ENCODE measurements around the gene PORCN. TPM values are rescaled to one million over a fixed set of nuclear protein-coding genes. Genes with fewer than 3 reads are reported as not detected.

The PORCN gene
- total RNA-seq, 1 experiment from 2014 or later = 11.9 TPM

GRCh38 chrX:48498374-48498809 is 10.4 kb upstream of the PORCN start:
- Histone ChIP-seq H3K27me3 (replicated peaks; ENCODE audit: insufficient read depth, low read depth, low read length, poor library complexity) (no peaks in the 10 kb centered on the region), H3K9me3 (ENCODE audit: low read depth, low read length, poor library complexity, severe bottlenecking) (no peaks in the 10 kb centered on the region), H3K4me3 (ENCODE audit: low read depth, low read length, poor library complexity, severe bottlenecking) (no peak overlapping the region), H3K4me1 (ENCODE audit: insufficient read depth, low read length, poor library complexity, severe bottlenecking) (no peaks in the 10 kb centered on the region), H3K27ac (ENCODE audit: low read depth, low read length, poor library complexity, severe bottlenecking) (no peak overlapping the region), H3K36me3 (ENCODE audit: insufficient read depth, low read length, poor library complexity, severe bottlenecking) (no peaks in the 10 kb centered on the region)
- DNase-seq (ENCODE audit: low spot score) = no peak
- POLR2A ChIA-PET (ENCODE audit: low non-redundant PET) = no interaction called here
- no TSS peak for BruUV-seq (replicated peaks)
- TF ChIP-seq, protein P1, sequence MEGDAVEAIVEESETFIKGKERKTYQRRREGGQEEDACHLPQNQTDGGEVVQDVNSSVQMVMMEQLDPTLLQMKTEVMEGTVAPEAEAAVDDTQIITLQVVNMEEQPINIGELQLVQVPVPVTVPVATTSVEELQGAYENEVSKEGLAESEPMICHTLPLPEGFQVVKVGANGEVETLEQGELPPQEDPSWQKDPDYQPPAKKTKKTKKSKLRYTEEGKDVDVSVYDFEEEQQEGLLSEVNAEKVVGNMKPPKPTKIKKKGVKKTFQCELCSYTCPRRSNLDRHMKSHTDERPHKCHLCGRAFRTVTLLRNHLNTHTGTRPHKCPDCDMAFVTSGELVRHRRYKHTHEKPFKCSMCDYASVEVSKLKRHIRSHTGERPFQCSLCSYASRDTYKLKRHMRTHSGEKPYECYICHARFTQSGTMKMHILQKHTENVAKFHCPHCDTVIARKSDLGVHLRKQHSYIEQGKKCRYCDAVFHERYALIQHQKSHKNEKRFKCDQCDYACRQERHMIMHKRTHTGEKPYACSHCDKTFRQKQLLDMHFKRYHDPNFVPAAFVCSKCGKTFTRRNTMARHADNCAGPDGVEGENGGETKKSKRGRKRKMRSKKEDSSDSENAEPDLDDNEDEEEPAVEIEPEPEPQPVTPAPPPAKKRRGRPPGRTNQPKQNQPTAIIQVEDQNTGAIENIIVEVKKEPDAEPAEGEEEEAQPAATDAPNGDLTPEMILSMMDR (conservative IDR thresholded peaks at IDR 0.05; ENCODE audit: low read depth, low read length) = no peak
- TF ChIP-seq EZH2 (IDR thresholded peaks at IDR 0.05; ENCODE audit: borderline replicate concordance, low read depth, low read length, poor library complexity, severe bottlenecking) = no peak
- intact Hi-C loops (cut with micrococcal nuclease; ENCODE audit: unreplicated experiment) = loop anchor here (10.0 kb wide), 1 partner anchor 414 kb away; no protein-coding TSS in a partner anchor
- CTCF ChIA-PET = no interaction called here

DNA sequence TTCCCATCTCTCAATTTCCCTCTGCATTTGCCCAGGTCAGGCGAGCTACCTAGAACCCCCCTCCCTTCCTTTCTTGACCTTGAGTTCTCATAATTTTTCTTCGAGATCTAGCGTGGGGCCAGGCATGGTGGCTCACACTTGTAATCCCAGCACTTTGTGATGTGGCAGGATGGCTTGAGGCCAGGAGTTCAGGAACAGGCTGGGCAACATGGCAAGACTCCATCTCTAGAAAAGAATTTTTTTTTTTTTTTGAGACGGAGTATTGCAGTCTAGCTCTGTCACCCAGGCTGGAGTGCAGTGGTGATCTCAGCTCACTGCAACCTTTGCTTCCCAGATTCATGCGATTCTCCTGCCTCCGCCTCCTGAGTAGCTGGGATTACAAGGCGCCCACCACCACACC is 4.5 kb upstream of the PORCN start:
- intact Hi-C loops (cut with micrococcal nuclease; ENCODE audit: unreplicated experiment) = no loop called here
- no peak for DNase-seq (ENCODE audit: low spot score)
- ChIA-PET CTCF (no interaction called here), POLR2A (ENCODE audit: low non-redundant PET) (interaction anchor here (0.6 kb wide), 1 partner anchor 8 kb away, joined by 5 read pairs; no protein-coding TSS in a partner anchor)
- Histone ChIP-seq H3K36me3 (ENCODE audit: insufficient read depth, low read length, poor library complexity, severe bottlenecking) (no peaks in the 10 kb centered on the region), H3K27ac (ENCODE audit: low read depth, low read length, poor library complexity, severe bottlenecking) (no peak overlapping the region), H3K4me1 (ENCODE audit: insufficient read depth, low read length, poor library complexity, severe bottlenecking) (no peaks in the 10 kb centered on the region), H3K4me3 (ENCODE audit: low read depth, low read length, poor library complexity, severe bottlenecking) (no peak overlapping the region), H3K9me3 (ENCODE audit: low read depth, low read length, poor library complexity, severe bottlenecking) (no peaks in the 10 kb centered on the region), H3K27me3 (replicated peaks; ENCODE audit: insufficient read depth, low read depth, low read length, poor library complexity) (no peaks in the 10 kb centered on the region)
- TF ChIP-seq, protein P1 (conservative IDR thresholded peaks at IDR 0.05; ENCODE audit: low read depth, low read length) = no peak
- no peak for TF ChIP-seq EZH2 (IDR thresholded peaks at IDR 0.05; ENCODE audit: borderline replicate concordance, low read depth, low read length, poor library complexity, severe bottlenecking)
- BruUV-seq (replicated peaks) = no TSS peak

GRCh38 chrX:48505481-48505880 is 3.3 kb upstream of the PORCN start:
- DNase-seq (ENCODE audit: low spot score) = no peak
- H3K9me3 ChIP-seq (ENCODE audit: low read depth, low read length, poor library complexity, severe bottlenecking) = no peaks in the 10 kb centered on the region
- H3K4me3 ChIP-seq (ENCODE audit: low read depth, low read length, poor library complexity, severe bottlenecking) = no peak overlapping the region
- no peaks in the 10 kb centered on the region for H3K27me3 ChIP-seq (replicated peaks; ENCODE audit: insufficient read depth, low read depth, low read length, poor library complexity)
- no peak overlapping the region for H3K27ac ChIP-seq (ENCODE audit: low read depth, low read length, poor library complexity, severe bottlenecking)
- H3K4me1 ChIP-seq (ENCODE audit: insufficient read depth, low read length, poor library complexity, severe bottlenecking) = no peaks in the 10 kb centered on the region
- TF ChIP-seq EZH2 (IDR thresholded peaks at IDR 0.05; ENCODE audit: borderline replicate concordance, low read depth, low read length, poor library complexity, severe bottlenecking) = no peak
- TF ChIP-seq, protein P1 (conservative IDR thresholded peaks at IDR 0.05; ENCODE audit: low read depth, low read length) = no peak
- ChIA-PET CTCF (no interaction called here), POLR2A (ENCODE audit: low non-redundant PET) (no interaction called here)
- no TSS peak for BruUV-seq (replicated peaks)
- intact Hi-C loops (cut with micrococcal nuclease; ENCODE audit: unreplicated experiment) = no loop called here
- no peaks in the 10 kb centered on the region for H3K36me3 ChIP-seq (ENCODE audit: insufficient read depth, low read length, poor library complexity, severe bottlenecking)

All from A673 (cell line).